AG20443 (cell line): ENCODE results near the gene CHN2.
"Not testable (repeated sequence)": the region's sequence is repeated elsewhere in the genome, so short reads cannot be mapped to it uniquely, and the experiment has no call there.

Experiments used
- DNase-seq: peaks from one replicate; pipeline ENCODE4 v3.0.0; 2012; ENCODE audit warnings: low spot score, mixed read lengths

The CHN2 gene

GRCh38 chr7:29496355-29497020 is 301.9 kb downstream of the CHN2 start:
- no peak for DNase-seq

GRCh38 chr7:29499932-29500331 is 305.4 kb downstream of the CHN2 start:
- no peak for DNase-seq

GRCh38 chr7:29500719-29501118 is 306.1 kb downstream of the CHN2 start:
- DNase-seq: no peak

- no peak for DNase-seq
These were observed 307.6 kb downstream of the CHN2 start for GRCh38 chr7:29502133-29502532.

- no peak for DNase-seq
These were observed 311.4 kb downstream of the CHN2 start for GRCh38 chr7:29505931-29506330.

GRCh38 chr7:29508608-29509007 is 314.0 kb downstream of the CHN2 start:
- no peak for DNase-seq

- no peak for DNase-seq
These were observed 315.5 kb downstream of the CHN2 start for GRCh38 chr7:29510028-29510427.

GRCh38 chr7:29511337-29511736 is 316.8 kb downstream of the CHN2 start:
- no peak for DNase-seq

GRCh38 chr7:29511851-29512250 is 317.3 kb downstream of the CHN2 start:
- DNase-seq: no peak

GRCh38 chr7:29516491-29516890 is 321.9 kb downstream of the CHN2 start:
- DNase-seq: no peak

GRCh38 chr7:29518616-29519015 is 324.0 kb downstream of the CHN2 start:
- DNase-seq: no peak

- no peak for DNase-seq
These were observed 329.2 kb downstream of the CHN2 start for GRCh38 chr7:29523728-29524127.

- DNase-seq: no peak
These were observed 333.0 kb downstream of the CHN2 start for GRCh38 chr7:29527505-29528108.

- not testable (repeated sequence) for DNase-seq
These were observed 334.0 kb downstream of the CHN2 start for GRCh38 chr7:29528526-29528925.
